CD4-positive, alpha-beta memory T cell (primary cell): ENCODE results near the gene ITGA1. TPM values are rescaled to one million over a fixed set of nuclear protein-coding genes. Genes with fewer than 3 reads are reported as not detected.
"Not testable (repeated sequence)": the region's sequence is repeated elsewhere in the genome, so short reads cannot be mapped to it uniquely, and the experiment has no call there.

Experiments used
- CTCF ChIA-PET: fragments of 350-600 bp; sonication (Branson Sonifier 250); formaldehyde crosslinking; loops from one replicate; lab custom pipeline; 2021; ENCODE audit warnings: inconsistent platforms; ENCODE audit not compliant: partially characterized antibody; lab: Charles Lee
- POLR2A ChIA-PET: fragments of 350-600 bp; sonication (Branson Sonifier 250); formaldehyde crosslinking; loops from one replicate; lab custom pipeline; 2021; ENCODE audit not compliant: partially characterized antibody; lab: Charles Lee
- DNase-seq, 5 donors: peaks; one replicate each; pipeline versions ENCODE4 v3.0.0 to v3.0.0-alpha.2; 2020 to 2022; ENCODE audit warnings: mixed read lengths in 1 of 5
- H3K27ac ChIP-seq: one replicate; pipeline ENCODE4 v1.7.0; 2013; ENCODE audit warnings: low read depth, low read length
- H3K27me3 ChIP-seq: 2 replicates; pipeline ENCODE4 v1.7.0; 2013; ENCODE audit warnings: mild to moderate bottlenecking, low read length, moderate library complexity; ENCODE audit not compliant: insufficient read depth
- H3K36me3 ChIP-seq: 2 replicates; pipeline ENCODE4 v1.7.0; 2013; ENCODE audit warnings: mild to moderate bottlenecking, low read length, moderate library complexity; ENCODE audit not compliant: insufficient read depth
- H3K4me1 ChIP-seq: 2 replicates; pipeline ENCODE4 v1.7.0; 2013; ENCODE audit warnings: mild to moderate bottlenecking, low read length, moderate library complexity; ENCODE audit not compliant: insufficient read depth
- H3K4me3 ChIP-seq, 2 donors: one replicate each; pipeline ENCODE4 v1.7.0; 2013; ENCODE audit warnings: low read length in 2 of 2, mild to moderate bottlenecking in 1 of 2
- H3K9me3 ChIP-seq, 2 donors: one replicate each; pipeline ENCODE4 v1.7.0; 2013; ENCODE audit warnings: low read length in 2 of 2, control low read depth in 1 of 2; ENCODE audit not compliant: control insufficient read depth in 1 of 2
- H3K27ac Mint-ChIP-seq, 7 donors: one replicate each; pipeline ENCODE4 v1.8.0; 2020 to 2021; ENCODE audit warnings: mixed read lengths in 7 of 7, mild to moderate bottlenecking in 6 of 7, inconsistent platforms in 3 of 7, moderate library complexity in 3 of 7
- H3K27me3 Mint-ChIP-seq, 2 donors: one replicate each; pipeline ENCODE4 v1.8.0; 2020 to 2021; ENCODE audit warnings: mixed read lengths in 2 of 2
- H3K36me3 Mint-ChIP-seq, 2 donors: one replicate each; pipeline ENCODE4 v1.8.0; 2020 to 2021; ENCODE audit warnings: mixed read lengths in 2 of 2, inconsistent platforms in 1 of 2, mild to moderate bottlenecking in 1 of 2
- H3K4me1 Mint-ChIP-seq, 4 donors: one replicate each; pipeline ENCODE4 v1.8.0; 2020 to 2021; ENCODE audit warnings: mixed read lengths in 4 of 4, mild to moderate bottlenecking in 1 of 4
- H3K4me3 Mint-ChIP-seq, 8 donors: one replicate each; pipeline ENCODE4 v1.8.0; 2020 to 2021; ENCODE audit warnings: mixed read lengths in 8 of 8, mild to moderate bottlenecking in 7 of 8, moderate library complexity in 6 of 8, inconsistent platforms in 3 of 8
- H3K9me3 Mint-ChIP-seq, 8 donors: one replicate each; pipeline ENCODE4 v1.8.0; 2020 to 2021; ENCODE audit warnings: mixed read lengths in 8 of 8, mild to moderate bottlenecking in 5 of 8, inconsistent platforms in 3 of 8, moderate library complexity in 1 of 8
- intact Hi-C: fragments of 100-400 bp; cut with micrococcal nuclease; formaldehyde crosslinking; loops from one replicate; pipeline ENCODE4 v1.15.1; 2023
- polyA plus RNA-seq, 2 donors: library from polyadenylated mRNA; unstranded; fragments of 300-500 nt; fragmentation: Illumina TruSeq; gene quantifications; one replicate each; pipeline ENCODE4 v1.2.3, GENCODE V29; 2021
- total RNA-seq, 2 experiments: library from RNA; stranded (reverse); gene quantifications; one replicate each; pipeline ENCODE4 v1.2.3, GENCODE V29; 2021

ITGA1 gene
- total and polyA plus RNA-seq, 4 experiments from 2014 or later: 1.9 to 5.8 (median 4.8) TPM

DNA sequence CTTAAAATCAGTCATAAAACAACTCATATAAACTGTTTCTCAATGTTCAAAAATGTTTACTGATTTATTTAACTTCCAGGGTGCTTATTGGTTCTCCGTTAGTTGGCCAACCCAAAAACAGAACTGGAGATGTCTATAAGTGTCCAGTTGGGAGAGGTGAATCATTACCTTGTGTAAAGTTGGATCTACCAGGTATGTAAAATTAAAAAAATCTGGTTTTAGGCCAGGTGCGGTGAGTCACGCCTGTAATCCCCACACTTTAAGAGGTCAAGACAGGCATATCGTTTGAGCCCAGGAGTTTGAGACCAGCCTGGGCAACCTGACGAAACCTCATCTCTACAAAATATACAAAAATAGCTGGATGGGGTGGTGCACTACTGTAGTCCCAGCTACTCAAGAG lies 73.7 kb downstream of the ITGA1 start:
- ChIA-PET POLR2A (no interaction called here), CTCF (no interaction called here)
- no peak overlapping the region for H3K4me3 ChIP-seq
- H3K4me1 ChIP-seq: no peaks in the 10 kb centered on the region
- H3K27me3 Mint-ChIP-seq: no peaks in the 10 kb centered on the region
- no peak overlapping the region for H3K27ac Mint-ChIP-seq
- intact Hi-C loops: no loop called here
- no peak overlapping the region for H3K4me3 Mint-ChIP-seq
- no peak for DNase-seq
- H3K4me1 Mint-ChIP-seq: peaks cover 0 to 3% (median 0%) of the 10 kb centered on the region in 4 donors
- H3K9me3 Mint-ChIP-seq: peaks cover 0 to 1% (median 0%) of the 10 kb centered on the region in 8 donors
- no peak overlapping the region for H3K27ac ChIP-seq
- H3K27me3 ChIP-seq: no peaks in the 10 kb centered on the region
- no peaks in the 10 kb centered on the region for H3K36me3 ChIP-seq
- H3K9me3 ChIP-seq: no peaks in the 10 kb centered on the region
- no peaks in the 10 kb centered on the region for H3K36me3 Mint-ChIP-seq

DNA sequence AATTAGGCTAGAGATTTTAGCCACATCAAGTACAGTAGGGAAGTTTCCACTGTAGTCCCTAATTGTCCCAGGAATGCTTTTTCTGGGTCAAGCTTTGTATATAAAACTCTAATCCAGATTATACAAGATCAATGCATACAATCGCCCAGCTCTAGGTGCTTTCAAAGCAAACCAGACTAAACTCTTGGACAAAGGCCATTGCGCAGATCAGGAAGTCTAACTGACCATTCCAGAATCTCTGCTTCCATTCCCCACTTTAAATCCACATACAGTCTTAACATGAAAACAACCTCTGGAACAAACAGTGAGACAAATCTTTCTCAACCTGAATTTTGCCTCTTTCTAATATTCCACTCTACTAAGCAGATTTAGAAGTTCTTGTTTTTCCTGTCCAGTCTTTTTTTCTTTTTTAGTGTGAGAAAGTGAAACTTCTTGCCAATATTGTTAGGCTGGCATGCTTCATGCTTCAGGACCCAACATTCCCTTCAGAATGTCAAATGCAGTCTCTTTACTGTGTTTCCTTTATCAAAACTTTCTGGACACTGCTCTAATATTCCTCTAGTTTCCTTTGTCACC lies 76.1 kb downstream of the ITGA1 start:
- H3K9me3 Mint-ChIP-seq: peaks cover 0 to 1% (median 0%) of the 10 kb centered on the region in 8 donors
- ChIA-PET CTCF (no interaction called here), POLR2A (no interaction called here)
- no peaks in the 10 kb centered on the region for H3K36me3 ChIP-seq
- intact Hi-C loops: no loop called here
- no peaks in the 10 kb centered on the region for H3K9me3 ChIP-seq
- H3K36me3 Mint-ChIP-seq: no peaks in the 10 kb centered on the region
- peaks cover 0 to 3% (median 0%) of the 10 kb centered on the region in 4 donors for H3K4me1 Mint-ChIP-seq
- no peak for DNase-seq
- H3K4me1 ChIP-seq: no peaks in the 10 kb centered on the region
- H3K27ac Mint-ChIP-seq: no peak overlapping the region
- H3K27me3 ChIP-seq: no peaks in the 10 kb centered on the region
- no peak overlapping the region for H3K4me3 Mint-ChIP-seq
- no peak overlapping the region for H3K4me3 ChIP-seq
- no peak overlapping the region for H3K27ac ChIP-seq
- no peaks in the 10 kb centered on the region for H3K27me3 Mint-ChIP-seq

GRCh38 chr5:52864371-52864770 lies 76.7 kb downstream of the ITGA1 start:
- ChIA-PET CTCF (no interaction called here), POLR2A (no interaction called here)
- Histone ChIP-seq H3K27me3 (no peaks in the 10 kb centered on the region), H3K4me3 (no peak overlapping the region), H3K27ac (no peak overlapping the region), H3K9me3 (no peaks in the 10 kb centered on the region), H3K36me3 (no peaks in the 10 kb centered on the region), H3K4me1 (no peaks in the 10 kb centered on the region)
- Mint-ChIP-seq H3K27ac (no peak overlapping the region), H3K27me3 (no peaks in the 10 kb centered on the region), H3K4me1 (peaks cover 0 to 3% (median 0%) of the 10 kb centered on the region in 4 donors), H3K36me3 (no peaks in the 10 kb centered on the region), H3K4me3 (no peak overlapping the region), H3K9me3 (peaks cover 0 to 1% (median 0%) of the 10 kb centered on the region in 8 donors)
- intact Hi-C loops: no loop called here
- DNase-seq: no peak

DNA sequence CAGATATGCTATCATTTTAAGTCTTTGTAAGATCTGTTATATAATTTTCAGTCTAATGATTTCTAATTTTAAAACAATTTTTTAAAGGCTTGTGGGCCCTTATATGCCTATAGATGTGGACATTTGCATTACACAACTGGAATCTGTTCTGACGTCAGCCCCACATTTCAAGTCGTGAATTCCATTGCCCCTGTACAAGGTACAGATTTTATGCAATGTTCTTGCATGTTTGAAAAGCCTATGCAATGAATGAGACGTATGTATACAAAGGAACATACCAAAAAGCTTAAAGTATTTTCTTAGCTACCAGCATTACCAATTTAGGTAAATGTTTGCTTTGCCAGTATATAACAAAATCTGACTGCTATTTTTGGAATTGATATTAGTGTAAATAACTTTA lies 77.2 kb downstream of the ITGA1 start:
- DNase-seq: no peak

GRCh38 chr5:52865991-52866390 lies 78.3 kb downstream of the ITGA1 start:
- H3K36me3 ChIP-seq, H3K4me3 Mint-ChIP-seq, H3K27ac ChIP-seq, H3K4me3 ChIP-seq, H3K27me3 Mint-ChIP-seq, H3K4me1 Mint-ChIP-seq, DNase-seq, intact Hi-C loops, H3K27me3 ChIP-seq, H3K9me3 Mint-ChIP-seq, H3K36me3 Mint-ChIP-seq, H3K27ac Mint-ChIP-seq, POLR2A ChIA-PET, H3K9me3 ChIP-seq, H3K4me1 ChIP-seq: not testable (repeated sequence)
- CTCF ChIA-PET: interaction anchor here (1.2 kb wide), 1 partner anchor 173 kb away, joined by 3 read pairs; no protein-coding TSS in a partner anchor

More for the DNA sequence above, 77.2 kb downstream of the ITGA1 start:
- H3K27me3 ChIP-seq: no peaks in the 10 kb centered on the region
- intact Hi-C loops: no loop called here
- H3K27ac Mint-ChIP-seq: no peak overlapping the region
- H3K9me3 Mint-ChIP-seq: peaks cover 0 to 1% (median 0%) of the 10 kb centered on the region in 8 donors
- H3K9me3 ChIP-seq: no peaks in the 10 kb centered on the region
- H3K27me3 Mint-ChIP-seq: no peaks in the 10 kb centered on the region
- H3K4me1 Mint-ChIP-seq: peaks cover 0 to 3% (median 0%) of the 10 kb centered on the region in 4 donors
- no peaks in the 10 kb centered on the region for H3K36me3 Mint-ChIP-seq
- no peak overlapping the region for H3K27ac ChIP-seq
- H3K4me3 ChIP-seq: no peak overlapping the region
- no peaks in the 10 kb centered on the region for H3K4me1 ChIP-seq
- no peaks in the 10 kb centered on the region for H3K36me3 ChIP-seq
- no peak overlapping the region for H3K4me3 Mint-ChIP-seq
- CTCF ChIA-PET: no interaction called here
- POLR2A ChIA-PET: no interaction called here

DNA sequence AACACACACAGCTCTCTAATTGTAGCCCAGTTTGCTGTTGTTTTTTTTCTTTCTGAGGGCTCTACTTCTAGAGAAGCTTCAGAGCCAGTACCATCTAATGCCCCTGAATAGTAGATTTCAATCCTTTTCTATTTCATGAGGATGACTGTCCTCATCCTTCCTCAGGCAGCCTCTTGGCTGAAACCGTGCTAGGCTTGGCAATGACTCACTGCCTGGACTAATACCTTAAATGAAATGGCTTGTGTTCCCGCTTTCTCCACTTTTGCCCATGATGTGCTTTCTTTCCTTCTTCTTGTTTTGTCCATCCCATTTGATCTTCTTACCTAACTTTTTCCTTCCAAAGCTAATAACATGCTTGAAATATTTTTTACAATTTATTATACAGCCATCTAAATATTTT lies 80.1 kb downstream of the ITGA1 start:
- Mint-ChIP-seq H3K4me3 (no peak overlapping the region), H3K4me1 (peaks cover 0 to 3% (median 0%) of the 10 kb centered on the region in 4 donors), H3K27me3 (peaks cover 1% of the 10 kb centered on the region in 2 donors), H3K36me3 (no peaks in the 10 kb centered on the region), H3K9me3 (peaks cover 0 to 1% (median 0%) of the 10 kb centered on the region in 8 donors), H3K27ac (no peak overlapping the region)
- Histone ChIP-seq H3K9me3 (no peaks in the 10 kb centered on the region), H3K27ac (no peak overlapping the region), H3K36me3 (no peaks in the 10 kb centered on the region), H3K4me1 (no peaks in the 10 kb centered on the region), H3K4me3 (no peak overlapping the region), H3K27me3 (no peaks in the 10 kb centered on the region)
- ChIA-PET POLR2A (no interaction called here), CTCF (interaction anchor here (1.2 to 1.4 kb wide), 3 partner anchors 10 to 175 kb away, joined by 3 to 5 read pairs (median 3); no protein-coding TSS in a partner anchor)
- intact Hi-C loops: no loop called here
- no peak for DNase-seq

- H3K36me3 ChIP-seq: no peaks in the 10 kb centered on the region
- no peaks in the 10 kb centered on the region for H3K9me3 ChIP-seq
- no peak for DNase-seq
- POLR2A ChIA-PET: no interaction called here
- H3K4me1 Mint-ChIP-seq: peaks cover 0 to 3% (median 0%) of the 10 kb centered on the region in 4 donors
- no peaks in the 10 kb centered on the region for H3K4me1 ChIP-seq
- H3K27me3 ChIP-seq: no peaks in the 10 kb centered on the region
- H3K27ac ChIP-seq: no peak overlapping the region
- CTCF ChIA-PET: interaction anchor here (1.2 to 1.4 kb wide), 3 partner anchors 10 to 176 kb away, joined by 3 to 5 read pairs (median 3); no protein-coding TSS in a partner anchor
- no peak overlapping the region for H3K27ac Mint-ChIP-seq
- peaks cover 1% of the 10 kb centered on the region in 2 donors for H3K27me3 Mint-ChIP-seq
- no peaks in the 10 kb centered on the region for H3K9me3 Mint-ChIP-seq
- no peak overlapping the region for H3K4me3 Mint-ChIP-seq
- H3K36me3 Mint-ChIP-seq: no peaks in the 10 kb centered on the region
- intact Hi-C loops: no loop called here
- no peak overlapping the region for H3K4me3 ChIP-seq
These were observed 80.7 kb downstream of the ITGA1 start for GRCh38 chr5:52868417-52868816.
